ENCODE measurements around the gene LAMA4.
A peak's percentile ranks its signal among the peaks of the same experiment; 100 is the strongest.

Gene LAMA4

GRCh38 chr6:112270756-112271155 is 16.4 kb upstream of the LAMA4 start:
- no peak for DNase-seq

- no peak for DNase-seq
Observed at GRCh38 chr6:112269979-112270566, 15.7 kb upstream of the LAMA4 start.

- DNase-seq = no peak
Observed at GRCh38 chr6:112269114-112269513, 14.7 kb upstream of the LAMA4 start.

GRCh38 chr6:112268654-112269053 is 14.3 kb upstream of the LAMA4 start:
- no peak for DNase-seq

- no peak for DNase-seq
Observed at GRCh38 chr6:112268019-112268418, 13.7 kb upstream of the LAMA4 start.

- no peak for DNase-seq
Observed at GRCh38 chr6:112266331-112266730, 12.0 kb upstream of the LAMA4 start.

GRCh38 chr6:112259337-112259675 is 4.9 kb upstream of the LAMA4 start:
- DNase-seq = no peak

GRCh38 chr6:112258642-112259336 is 4.4 kb upstream of the LAMA4 start:
- no peak for DNase-seq

- no peak for DNase-seq
Observed at GRCh38 chr6:112257178-112257855, 3.0 kb upstream of the LAMA4 start.

GRCh38 chr6:112254921-112255320 is 554 bp upstream of the LAMA4 start:
- DNase-seq = no peak

GRCh38 chr6:112253498-112253840 is 898 bp downstream of the LAMA4 start:
- peak in 1 of 2 experiments; percentile 4 for DNase-seq

- no peak for DNase-seq
Observed at GRCh38 chr6:112252571-112253497, 1.5 kb downstream of the LAMA4 start.

- DNase-seq = no peak
Observed at GRCh38 chr6:112251171-112251875, 3.0 kb downstream of the LAMA4 start.

- DNase-seq = no peak
Observed at GRCh38 chr6:112249489-112249888, 4.9 kb downstream of the LAMA4 start.

- DNase-seq = no peak
Observed at GRCh38 chr6:112247275-112247674, 7.1 kb downstream of the LAMA4 start.

GRCh38 chr6:112245511-112246203 is 8.7 kb downstream of the LAMA4 start:
- DNase-seq = no peak

GRCh38 chr6:112243861-112244827 is 10.2 kb downstream of the LAMA4 start:
- no peak for DNase-seq

- DNase-seq = no peak
Observed at GRCh38 chr6:112241820-112242429, 12.4 kb downstream of the LAMA4 start.

- DNase-seq = no peak
Observed at GRCh38 chr6:112237595-112237994, 16.8 kb downstream of the LAMA4 start.

- no peak for DNase-seq
Observed at GRCh38 chr6:112237066-112237465, 17.3 kb downstream of the LAMA4 start.
